ENCODE measurements around the gene COL10A1.

DNA sequence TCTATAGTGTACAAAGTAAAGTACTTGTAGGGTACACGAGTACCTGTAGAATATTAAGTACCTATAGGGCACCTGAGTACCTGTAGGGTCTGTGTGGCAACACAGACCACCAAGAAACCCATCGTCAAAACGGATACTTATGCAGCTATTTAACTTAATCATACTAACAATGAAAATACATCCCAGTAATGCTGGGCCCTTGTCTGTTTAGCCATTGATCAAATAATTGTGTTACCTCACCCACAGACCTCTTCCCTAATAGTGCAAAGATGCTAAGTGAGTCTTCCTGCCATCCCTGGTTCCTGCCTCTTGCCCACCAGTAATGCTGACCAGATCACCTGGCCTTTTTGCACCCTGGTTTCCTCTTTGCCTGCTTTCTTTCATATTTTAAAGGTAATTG is 7.5 kb upstream of the COL10A1 start:
- TF ChIP-seq, protein P1, sequence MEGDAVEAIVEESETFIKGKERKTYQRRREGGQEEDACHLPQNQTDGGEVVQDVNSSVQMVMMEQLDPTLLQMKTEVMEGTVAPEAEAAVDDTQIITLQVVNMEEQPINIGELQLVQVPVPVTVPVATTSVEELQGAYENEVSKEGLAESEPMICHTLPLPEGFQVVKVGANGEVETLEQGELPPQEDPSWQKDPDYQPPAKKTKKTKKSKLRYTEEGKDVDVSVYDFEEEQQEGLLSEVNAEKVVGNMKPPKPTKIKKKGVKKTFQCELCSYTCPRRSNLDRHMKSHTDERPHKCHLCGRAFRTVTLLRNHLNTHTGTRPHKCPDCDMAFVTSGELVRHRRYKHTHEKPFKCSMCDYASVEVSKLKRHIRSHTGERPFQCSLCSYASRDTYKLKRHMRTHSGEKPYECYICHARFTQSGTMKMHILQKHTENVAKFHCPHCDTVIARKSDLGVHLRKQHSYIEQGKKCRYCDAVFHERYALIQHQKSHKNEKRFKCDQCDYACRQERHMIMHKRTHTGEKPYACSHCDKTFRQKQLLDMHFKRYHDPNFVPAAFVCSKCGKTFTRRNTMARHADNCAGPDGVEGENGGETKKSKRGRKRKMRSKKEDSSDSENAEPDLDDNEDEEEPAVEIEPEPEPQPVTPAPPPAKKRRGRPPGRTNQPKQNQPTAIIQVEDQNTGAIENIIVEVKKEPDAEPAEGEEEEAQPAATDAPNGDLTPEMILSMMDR (IDR thresholded peaks at IDR 0.05; ENCODE audit: poor library complexity, severe bottlenecking), result no peak
- TF ChIP-seq RAD21 (conservative IDR thresholded peaks at IDR 0.05), result no peak
- no peak for TF ChIP-seq TAF1 (IDR thresholded peaks at IDR 0.05; ENCODE audit: low read depth)
- no peak for TF ChIP-seq SMC3 (conservative IDR thresholded peaks at IDR 0.05; ENCODE audit: poor library complexity)
- TF ChIP-seq EP300 (conservative IDR thresholded peaks at IDR 0.05; ENCODE audit: poor library complexity, severe bottlenecking), result no peak
- no peak for TF ChIP-seq REST (IDR thresholded peaks at IDR 0.05; ENCODE audit: borderline replicate concordance)
- no peak for TF ChIP-seq POLR2AphosphoS5 (IDR thresholded peaks at IDR 0.05)

Measured in neural cell (in vitro differentiated cells).